Smooth muscle cell (in vitro differentiated cells): ENCODE data around the gene MYL4. TPM values are rescaled to one million over a fixed set of nuclear protein-coding genes. Genes with fewer than 3 reads are reported as not detected.

Experiments used
- DNase-seq: peaks from one replicate; lab custom pipeline; 2025; ENCODE audit not compliant: unreplicated experiment; lab: John Stamatoyannopoulos, UW
- H2AFZ ChIP-seq: fragments of 200-600 bp; sonication (generic); 2 replicates; pipeline ENCODE4 v1.6.0; 2016; ENCODE audit warnings: antibody characterized with exemption, low read depth, mild to moderate bottlenecking
- H3F3A ChIP-seq: fragments of 200-600 bp; sonication (generic); 2 replicates; pipeline ENCODE4 v1.6.0; 2017; ENCODE audit warnings: antibody characterized with exemption, low read depth
- H3K27ac ChIP-seq: fragments of 200-600 bp; sonication (generic); 2 replicates; pipeline ENCODE4 v1.5.1; 2016; ENCODE audit warnings: low read depth, mild to moderate bottlenecking
- H3K27me3 ChIP-seq: fragments of 200-600 bp; sonication (generic); 2 replicates; pipeline ENCODE4 v1.6.1; 2016; ENCODE audit warnings: low read depth, mild to moderate bottlenecking
- H3K36me3 ChIP-seq: fragments of 200-600 bp; sonication (generic); 2 replicates; pipeline ENCODE4 v1.5.1; 2016; ENCODE audit warnings: low read depth
- H3K4me1 ChIP-seq: fragments of 200-600 bp; sonication (generic); 2 replicates; pipeline ENCODE4 v1.5.1; 2016; ENCODE audit warnings: low read depth
- H3K4me2 ChIP-seq: fragments of 200-600 bp; sonication (generic); 2 replicates; pipeline ENCODE4 v1.6.0; 2016; ENCODE audit warnings: mild to moderate bottlenecking
- H3K4me3 ChIP-seq: fragments of 200-600 bp; sonication (generic); 2 replicates; pipeline ENCODE4 v1.5.1; 2016; ENCODE audit warnings: mild to moderate bottlenecking
- H3K79me2 ChIP-seq: fragments of 200-600 bp; sonication (generic); 2 replicates; pipeline ENCODE4 v1.6.0; 2016; ENCODE audit warnings: low read depth, mild to moderate bottlenecking
- H3K9ac ChIP-seq: fragments of 200-600 bp; sonication (generic); 2 replicates; pipeline ENCODE4 v1.6.0; 2016; ENCODE audit warnings: low read depth
- H3K9me3 ChIP-seq: fragments of 200-600 bp; sonication (generic); replicated peaks from 2 replicates; pipeline ENCODE4 v1.5.1; 2016; ENCODE audit warnings: low read depth
- H4K20me1 ChIP-seq: fragments of 200-600 bp; sonication (generic); 2 replicates; pipeline ENCODE4 v1.6.0; 2016; ENCODE audit warnings: low read depth
- CTCF ChIP-seq: fragments of 200-600 bp; sonication (generic); IDR thresholded peaks from 2 replicates; pipeline ENCODE4 v1.5.1; 2017; ENCODE audit warnings: borderline replicate concordance, mild to moderate bottlenecking, antibody characterized with exemption; ENCODE audit not compliant: insufficient read depth, poor library complexity, severe bottlenecking
- WGBS: methylation state at CpG from one replicate; pipeline ENCODE4 v1.1.7; 2016; ENCODE audit warnings: low lambda C conversion rate; 5-methylcytosine and 5-hydroxymethylcytosine counted together
- polyA plus RNA-seq: library from polyadenylated mRNA; unstranded; fragments of >200 nt; fragmentation: Nextera tagmentation; extraction: Ambion mirVana; gene quantifications from 2 replicates; pipeline ENCODE4 v1.2.1, GENCODE V29; 2016
- total RNA-seq: library from RNA; depleted of rRNA; stranded (reverse); fragments of >200 nt; gene quantifications from 2 replicates; pipeline ENCODE4 v1.2.3, GENCODE V29; 2014

The MYL4 gene
- total and polyA plus RNA-seq, 2 experiments from 2014 or later = 6.5 to 8.3 TPM

GRCh38 chr17:47190243-47190642 is 18.9 kb upstream of the MYL4 start:
- Histone ChIP-seq H3K9ac (no peak overlapping the region), H3K27me3 (no peaks in the 10 kb centered on the region), H3F3A (no peaks in the 10 kb centered on the region), H3K9me3 (no peaks in the 10 kb centered on the region), H3K36me3 (no peaks in the 10 kb centered on the region), H2AFZ (no peak overlapping the region), H3K79me2 (peaks cover 34% of the 10 kb centered on the region), H4K20me1 (peaks cover 30% of the 10 kb centered on the region), H3K27ac (peak overlapping the region; percentile 31), H3K4me2 (no peak overlapping the region), H3K4me1 (peaks cover 26% of the 10 kb centered on the region), H3K4me3 (no peak overlapping the region)
- no peak for DNase-seq
- WGBS = 98% methylated on average over 4 of the region's 4 CpGs
- no peak for TF ChIP-seq CTCF

GRCh38 chr17:47190770-47191169 is 18.4 kb upstream of the MYL4 start:
- Histone ChIP-seq H3K27me3 (no peaks in the 10 kb centered on the region), H3K4me1 (peaks cover 21% of the 10 kb centered on the region), H3K4me3 (no peak overlapping the region), H2AFZ (no peak overlapping the region), H3K79me2 (peaks cover 29% of the 10 kb centered on the region), H4K20me1 (peaks cover 24% of the 10 kb centered on the region), H3K36me3 (no peaks in the 10 kb centered on the region), H3K27ac (no peak overlapping the region), H3K9me3 (no peaks in the 10 kb centered on the region), H3K4me2 (no peak overlapping the region), H3F3A (no peaks in the 10 kb centered on the region), H3K9ac (no peak overlapping the region)
- 100% methylated on average over 1 of the region's 1 CpG for WGBS
- no peak for TF ChIP-seq CTCF
- no peak for DNase-seq

- Histone ChIP-seq H3K27ac (no peak overlapping the region), H2AFZ (no peak overlapping the region), H3F3A (no peaks in the 10 kb centered on the region), H3K36me3 (no peaks in the 10 kb centered on the region), H4K20me1 (peaks cover 6% of the 10 kb centered on the region), H3K9ac (no peak overlapping the region), H3K4me3 (no peak overlapping the region), H3K4me1 (peaks cover 11% of the 10 kb centered on the region), H3K79me2 (peaks cover 11% of the 10 kb centered on the region), H3K27me3 (no peaks in the 10 kb centered on the region), H3K9me3 (no peaks in the 10 kb centered on the region), H3K4me2 (no peak overlapping the region)
- TF ChIP-seq CTCF = no peak
- no peak for DNase-seq
- WGBS = 75% methylated on average over 6 of the region's 6 CpGs
These were observed 16.6 kb upstream of the MYL4 start for GRCh38 chr17:47192554-47192953.

GRCh38 chr17:47193931-47194511 is 15.1 kb upstream of the MYL4 start:
- Histone ChIP-seq H3K27me3 (no peaks in the 10 kb centered on the region), H3K79me2 (no peaks in the 10 kb centered on the region), H3F3A (no peaks in the 10 kb centered on the region), H3K9ac (no peak overlapping the region), H4K20me1 (no peaks in the 10 kb centered on the region), H3K4me2 (no peak overlapping the region), H3K4me1 (peaks cover 12% of the 10 kb centered on the region), H3K36me3 (no peaks in the 10 kb centered on the region), H3K9me3 (no peaks in the 10 kb centered on the region), H3K27ac (no peak overlapping the region), H3K4me3 (no peak overlapping the region), H2AFZ (no peak overlapping the region)
- DNase-seq = no peak
- no peak for TF ChIP-seq CTCF
- WGBS = 91% methylated on average over 4 of the region's 4 CpGs
